ENCODE data around the gene REPIN1. TPM values are rescaled to one million over a fixed set of nuclear protein-coding genes. Genes with fewer than 3 reads are reported as not detected.

Gene REPIN1
- total RNA-seq, 4 donors from 2014 or later = 28.9 to 75.4 (median 31.8) TPM

GRCh38 chr7:150337659-150338081, 31.0 kb upstream of the REPIN1 start:
- TF ChIP-seq CTCF (IDR thresholded peaks at IDR 0.05; ENCODE audit: low read depth) = no peak

- no peak for TF ChIP-seq CTCF (IDR thresholded peaks at IDR 0.05; ENCODE audit: low read depth)
Observed at GRCh38 chr7:150338166-150338829, 30.3 kb upstream of the REPIN1 start.

GRCh38 chr7:150339409-150339809, 29.2 kb upstream of the REPIN1 start:
- no peak for TF ChIP-seq CTCF (IDR thresholded peaks at IDR 0.05; ENCODE audit: low read depth)

- TF ChIP-seq CTCF (IDR thresholded peaks at IDR 0.05; ENCODE audit: low read depth) = no peak
Observed at GRCh38 chr7:150340024-150340749, 28.4 kb upstream of the REPIN1 start.

- no peak for TF ChIP-seq CTCF (IDR thresholded peaks at IDR 0.05; ENCODE audit: low read depth)
Observed at GRCh38 chr7:150340875-150341262, 27.8 kb upstream of the REPIN1 start.

GRCh38 chr7:150341263-150342120, 27.1 kb upstream of the REPIN1 start, which contains the start of gene RARRES2:
Gene RARRES2, minus strand, starts transcription at chr7:150341629. Its CDS starts 1,020 bp downstream, at chr7:150340609.
- no peak for TF ChIP-seq CTCF (IDR thresholded peaks at IDR 0.05; ENCODE audit: low read depth)

- no peak for TF ChIP-seq CTCF (IDR thresholded peaks at IDR 0.05; ENCODE audit: low read depth)
Observed at GRCh38 chr7:150342121-150342408, 26.6 kb upstream of the REPIN1 start.
